HG02840 (cell line): ENCODE results near the gene PGM3.

Experiments
- ATAC-seq: cut with Tn5 transposase; IDR thresholded peaks from one replicate; pipeline ENCODE4 v1.9.1; 2021; ENCODE audit warnings: mild to moderate bottlenecking, moderate library complexity, moderate number of reproducible peaks; ENCODE audit not compliant: unreplicated experiment, low FRiP score

Gene PGM3

GRCh38 chr6:83124553-83124952 lies 68.5 kb downstream of the PGM3 start:
- ATAC-seq, result no peak

- no peak for ATAC-seq
Observed at GRCh38 chr6:83119742-83120300, 73.2 kb downstream of the PGM3 start.

- ATAC-seq, result no peak
Observed at GRCh38 chr6:83117802-83118201, 75.3 kb downstream of the PGM3 start.
